IMR-90 (cell line): ENCODE data around the gene UTF1. TPM values are rescaled to one million over a fixed set of nuclear protein-coding genes. Genes with fewer than 3 reads are reported as not detected.

ENCODE experiments used
- ATAC-seq: fragments of 200-7000 bp; cut with Tn5 transposase; 2 replicates; pipeline ENCODE4 v1.9.1; 2020; ENCODE audit warnings: low read depth, mild to moderate bottlenecking, moderate library complexity
- BruUV-seq: library from RNA; stranded (reverse); fragments of 400-500 nt; replicated peaks from 2 replicates; lab custom pipeline; 2021; lab: Mats Ljungman, UMichigan
- CTCF ChIA-PET: fragments of 300-600 bp; formaldehyde crosslinking; extraction: SDS; loops from one replicate; lab custom pipeline; 2021; ENCODE audit warnings: antibody characterized with exemption; lab: Yijun Ruan, JAX
- POLR2A ChIA-PET: fragments of 300-600 bp; sonication (Branson Sonifier 250); formaldehyde crosslinking; loops from one replicate; lab custom pipeline; 2022; ENCODE audit warnings: antibody characterized with exemption; ENCODE audit not compliant: unreplicated experiment; lab: Charles Lee
- DNase-seq: peaks from one replicate; pipeline ENCODE4 v3.0.0; 2013
- H2AFZ ChIP-seq: replicated peaks from 2 replicates; pipeline ENCODE3; 2013; ENCODE audit warnings: low read length, mild to moderate bottlenecking; ENCODE audit not compliant: poor library complexity
- H2AK5ac ChIP-seq: 2 replicates; pipeline ENCODE4 v1.6.1; 2013; ENCODE audit warnings: low read depth, low read length, inconsistent platforms
- H2AK9ac ChIP-seq: replicated peaks from 2 replicates; pipeline ENCODE3; 2013; ENCODE audit warnings: mild to moderate bottlenecking, low read depth, low read length, moderate library complexity; ENCODE audit not compliant: poor library complexity
- H2BK120ac ChIP-seq: 2 replicates; pipeline ENCODE4 v1.6.1; 2013; ENCODE audit warnings: low read depth, low read length, inconsistent platforms
- H2BK15ac ChIP-seq: 3 replicates; pipeline ENCODE4 v1.6.1; 2013; ENCODE audit warnings: low read depth, low read length, inconsistent platforms
- H2BK20ac ChIP-seq: 2 replicates; pipeline ENCODE4 v1.6.1; 2013; ENCODE audit warnings: low read depth, mild to moderate bottlenecking, inconsistent platforms, low read length, moderate library complexity
- H2BK5ac ChIP-seq: 2 replicates; pipeline ENCODE4 v1.6.1; 2013; ENCODE audit warnings: mild to moderate bottlenecking, low read depth, low read length, inconsistent platforms; ENCODE audit not compliant: poor library complexity, severe bottlenecking
- H3K14ac ChIP-seq: replicated peaks from 2 replicates; pipeline ENCODE4 v1.6.1; 2013; ENCODE audit warnings: low read depth, low read length, inconsistent platforms
- H3K18ac ChIP-seq: 2 replicates; pipeline ENCODE4 v1.6.1; 2013; ENCODE audit warnings: low read depth, low read length, control low read depth
- H3K23ac ChIP-seq: 2 replicates; pipeline ENCODE4 v1.6.1; 2013; ENCODE audit warnings: low read depth, low read length, inconsistent platforms
- H3K27ac ChIP-seq: 2 replicates; pipeline ENCODE4 v1.5.1; 2013; ENCODE audit warnings: mild to moderate bottlenecking, control low read depth, low read length; ENCODE audit not compliant: insufficient read depth
- H3K27me3 ChIP-seq: 2 replicates; pipeline ENCODE4 v1.6.1; 2013; ENCODE audit warnings: low read length; ENCODE audit not compliant: control insufficient read depth, insufficient read depth
- H3K36me3 ChIP-seq: 2 replicates; pipeline ENCODE4 v1.6.1; 2013; ENCODE audit warnings: low read length, mixed read lengths; ENCODE audit not compliant: control insufficient read depth, insufficient read depth
- H3K4ac ChIP-seq: 2 replicates; pipeline ENCODE4 v1.6.1; 2013; ENCODE audit warnings: low read depth, low read length, inconsistent platforms
- H3K4me1 ChIP-seq: 2 replicates; pipeline ENCODE4 v1.6.1; 2013; ENCODE audit warnings: low read length, mixed read lengths; ENCODE audit not compliant: control insufficient read depth, insufficient read depth
- H3K4me2 ChIP-seq: 2 replicates; pipeline ENCODE4 v1.6.1; 2013; ENCODE audit warnings: low read depth, mild to moderate bottlenecking, control low read depth, low read length, moderate library complexity
- H3K4me3 ChIP-seq: 2 replicates; pipeline ENCODE4 v1.5.1; 2013; ENCODE audit warnings: low read depth, mild to moderate bottlenecking, control low read depth, low read length, moderate library complexity; ENCODE audit not compliant: insufficient read depth
- H3K56ac ChIP-seq: 2 replicates; pipeline ENCODE4 v1.6.1; 2013; ENCODE audit warnings: low read length, inconsistent platforms; ENCODE audit not compliant: insufficient read depth; ENCODE audit errors: extremely low read depth
- H3K79me1 ChIP-seq, 2 experiments: 2 replicates each; pipeline ENCODE4 v1.6.1; 2013; ENCODE audit warnings: low read length in 2 of 2, inconsistent platforms in 1 of 2, low read depth in 1 of 2
- H3K9ac ChIP-seq: 2 replicates; pipeline ENCODE4 v1.6.1; 2013; ENCODE audit warnings: low read depth, low read length, control low read depth
- H3K9me1 ChIP-seq: 2 replicates; pipeline ENCODE4 v1.6.1; 2013; ENCODE audit warnings: low read length, inconsistent platforms; ENCODE audit not compliant: insufficient read depth
- H3K9me3 ChIP-seq: 2 replicates; pipeline ENCODE4 v1.6.1; 2013; ENCODE audit warnings: low read length; ENCODE audit not compliant: control insufficient read depth, insufficient read depth
- H4K20me1 ChIP-seq: 2 replicates; pipeline ENCODE4 v1.6.1; 2013; ENCODE audit warnings: low read length, inconsistent platforms; ENCODE audit not compliant: insufficient read depth
- H4K5ac ChIP-seq: 2 replicates; pipeline ENCODE4 v1.6.1; 2013; ENCODE audit warnings: mild to moderate bottlenecking, low read depth, low read length, control low read depth
- H4K8ac ChIP-seq, 2 experiments: 2 replicates each; pipeline ENCODE4 v1.6.1; 2013; ENCODE audit warnings: low read depth in 2 of 2, low read length in 2 of 2, control low read depth in 1 of 2, inconsistent platforms in 1 of 2
- H4K91ac ChIP-seq: 2 replicates; pipeline ENCODE4 v1.6.1; 2013; ENCODE audit warnings: low read depth, low read length, inconsistent platforms; ENCODE audit not compliant: insufficient read depth
- BHLHE40 ChIP-seq: fragments of 150-350 bp; IDR thresholded peaks from 2 replicates; pipeline ENCODE4 v1.6.1; 2016; ENCODE audit warnings: mild to moderate bottlenecking, low read depth, low read length
- CEBPB ChIP-seq: IDR thresholded peaks from 2 replicates; pipeline ENCODE4 v1.6.1; 2012; ENCODE audit warnings: low read depth, low read length, improper control_type of control experiment
- CHD1 ChIP-seq: IDR thresholded peaks from 2 replicates; pipeline ENCODE4 v1.6.1; 2012; ENCODE audit warnings: low read depth, low read length, improper control_type of control experiment
- FOS ChIP-seq: fragments of 150-350 bp; IDR thresholded peaks from 2 replicates; pipeline ENCODE4 v1.6.1; 2016; ENCODE audit warnings: low read depth, low read length
- MAFK ChIP-seq: IDR thresholded peaks from 2 replicates; pipeline ENCODE4 v1.6.1; 2012; ENCODE audit warnings: low read depth, low read length, improper control_type of control experiment
- MAZ ChIP-seq: IDR thresholded peaks from 2 replicates; pipeline ENCODE4 v1.6.1; 2012; ENCODE audit warnings: low read depth, mild to moderate bottlenecking, low read length, improper control_type of control experiment, moderate library complexity, borderline replicate concordance
- MXI1 ChIP-seq: IDR thresholded peaks from 2 replicates; pipeline ENCODE4 v1.6.1; 2012; ENCODE audit warnings: low read depth, mild to moderate bottlenecking, low read length, moderate library complexity, borderline replicate concordance
- NFE2L2 ChIP-seq: fragments of 150-350 bp; IDR thresholded peaks from 2 replicates; pipeline ENCODE4 v1.6.1; 2016; ENCODE audit warnings: low read depth, mild to moderate bottlenecking, low read length
- POLR2A ChIP-seq: IDR thresholded peaks from 2 replicates; pipeline ENCODE4 v1.6.1; 2012; ENCODE audit warnings: mild to moderate bottlenecking, low read depth, low read length
- RAD21 ChIP-seq: IDR thresholded peaks from 2 replicates; pipeline ENCODE4 v1.6.1; 2012; ENCODE audit warnings: low read length, improper control_type of control experiment
- RCOR1 ChIP-seq: IDR thresholded peaks from 2 replicates; pipeline ENCODE4 v1.6.1; 2012; ENCODE audit warnings: mild to moderate bottlenecking, low read length, improper control_type of control experiment; ENCODE audit not compliant: insufficient replicate concordance
- RFX5 ChIP-seq: IDR thresholded peaks from 2 replicates; pipeline ENCODE4 v1.8.0; 2012; ENCODE audit warnings: low read depth, mild to moderate bottlenecking, low read length, moderate library complexity
- SMC3 ChIP-seq: fragments of 150-350 bp; IDR thresholded peaks from 2 replicates; pipeline ENCODE4 v1.6.1; 2016; ENCODE audit warnings: low read depth, mild to moderate bottlenecking, antibody characterized with exemption, low read length, moderate library complexity
- WGBS, 2 experiments: methylation state at CpG; one replicate each; pipeline versions ENCODE4 v1.1.5 to v1.1.7; 2013; ENCODE audit warnings: missing lambda C conversion rate in 2 of 2; ENCODE audit not compliant: insufficient read length in 1 of 2; ENCODE audit errors: extremely low coverage in 2 of 2; 5-methylcytosine and 5-hydroxymethylcytosine counted together
- dilution Hi-C: fragments of 300-500 bp; cut with HindIII; formaldehyde crosslinking; loops from one replicate; pipeline ENCODE4 v1.14.3; 2018; ENCODE audit warnings: low sequenced_read_pairs; ENCODE audit not compliant: unreplicated experiment
- in situ Hi-C: fragments of 300-500 bp; cut with MboI; formaldehyde crosslinking; loops from 3 replicates; pipeline ENCODE4 v1.14.3; 2019; ENCODE audit warnings: low sequenced_read_pairs, inconsistent platforms, mixed read lengths
- intact Hi-C: fragments of 100-400 bp; cut with micrococcal nuclease; formaldehyde crosslinking; loops from 2 replicates; pipeline ENCODE4 v1.10.0; 2022
- polyA plus RNA-seq, 3 experiments: library from polyadenylated mRNA; depleted of rRNA; stranded (reverse); fragments of >200 nt; gene quantifications; 2 replicates each; pipeline ENCODE4 v1.2.3, GENCODE V29; 2012; ENCODE audit warnings: low replicate concordance in 1 of 3
- total RNA-seq: library from RNA; depleted of rRNA; stranded (reverse); fragments of >200 nt; gene quantifications from 2 replicates; pipeline ENCODE4 v1.2.3, GENCODE V29; 2012
- TF ChIP-seq, protein P1 (sequence below): fragments of 150-350 bp; IDR thresholded peaks from 2 replicates; pipeline ENCODE4 v1.6.1; 2017; ENCODE audit warnings: mild to moderate bottlenecking, antibody characterized with exemption, low read length, low read depth
- TF ChIP-seq, protein P2 (sequence below): fragments of 150-350 bp; IDR thresholded peaks from 2 replicates; pipeline ENCODE4 v1.6.1; 2016; ENCODE audit warnings: low read depth, mild to moderate bottlenecking, low read length, moderate library complexity, borderline replicate concordance
- TF ChIP-seq, protein P3 (sequence below): conservative IDR thresholded peaks from 2 replicates; pipeline ENCODE4 v1.5.1; 2012; ENCODE audit warnings: mild to moderate bottlenecking, low read depth, low read length, improper control_type of control experiment

The UTF1 gene
- total and polyA plus RNA-seq, 2 of the 4 experiments (the other 2 are of a cell fraction) = not detected

DNA sequence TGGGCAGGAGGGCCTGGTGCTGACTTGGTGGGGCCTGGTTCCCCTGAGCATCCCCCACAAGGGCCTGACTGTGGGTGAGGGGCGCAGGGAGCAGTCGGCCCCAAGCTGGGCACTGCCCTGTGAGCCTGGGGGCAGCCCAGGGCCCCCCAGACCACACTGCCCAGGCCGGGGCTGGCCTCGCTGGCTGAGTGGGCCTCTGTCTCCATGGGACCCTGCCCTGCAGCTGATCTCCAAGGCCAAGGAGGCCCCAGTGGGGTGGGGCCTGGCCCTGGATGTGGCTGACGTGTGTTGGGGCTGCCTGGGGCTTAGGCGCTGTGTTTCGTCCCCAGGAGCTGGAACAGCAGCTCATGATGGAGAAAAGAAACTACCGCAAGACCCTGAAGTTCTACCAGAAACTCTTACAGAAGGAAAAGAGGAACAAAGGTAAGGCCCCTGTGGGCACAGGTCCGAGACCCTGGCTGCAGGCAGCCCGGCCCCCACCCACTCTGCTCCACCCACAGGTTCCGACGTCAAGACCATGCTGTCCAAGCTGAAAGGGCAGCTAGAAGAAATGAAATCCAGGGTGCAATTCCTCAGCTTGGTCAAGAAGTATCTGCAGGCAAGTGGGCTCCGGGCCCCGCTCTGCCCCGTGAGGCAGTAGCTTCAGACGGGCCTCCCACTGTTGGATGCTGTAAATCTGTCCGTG is 23.5 kb upstream of the UTF1 start:
- no peaks in the 10 kb centered on the region for H3K4me1 ChIP-seq
- H4K20me1 ChIP-seq = no peaks in the 10 kb centered on the region
- no peak overlapping the region for H3K4ac ChIP-seq
- DNase-seq = no peak
- H3K14ac ChIP-seq = no peak overlapping the region
- CTCF ChIA-PET = no interaction called here
- no peak overlapping the region for H3K9ac ChIP-seq
- H3K9me1 ChIP-seq = no peaks in the 10 kb centered on the region
- H3K18ac ChIP-seq = no peak overlapping the region
- H4K91ac ChIP-seq = no peak overlapping the region
- no peak overlapping the region for H3K4me3 ChIP-seq
- in situ Hi-C loops = no loop called here
- no peak overlapping the region for H2AK5ac ChIP-seq
- TF ChIP-seq MAFK (no peak), SMC3 (no peak), POLR2A (no peak), RAD21 (no peak), RFX5 (no peak), CEBPB (no peak), BHLHE40 (no peak), MAZ (no peak), NFE2L2 (no peak), RCOR1 (no peak), MXI1 (no peak), FOS (no peak), CHD1 (no peak)
- TF ChIP-seq, protein P1, sequence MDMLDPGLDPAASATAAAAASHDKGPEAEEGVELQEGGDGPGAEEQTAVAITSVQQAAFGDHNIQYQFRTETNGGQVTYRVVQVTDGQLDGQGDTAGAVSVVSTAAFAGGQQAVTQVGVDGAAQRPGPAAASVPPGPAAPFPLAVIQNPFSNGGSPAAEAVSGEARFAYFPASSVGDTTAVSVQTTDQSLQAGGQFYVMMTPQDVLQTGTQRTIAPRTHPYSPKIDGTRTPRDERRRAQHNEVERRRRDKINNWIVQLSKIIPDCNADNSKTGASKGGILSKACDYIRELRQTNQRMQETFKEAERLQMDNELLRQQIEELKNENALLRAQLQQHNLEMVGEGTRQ = no peak
- TF ChIP-seq, protein P2, sequence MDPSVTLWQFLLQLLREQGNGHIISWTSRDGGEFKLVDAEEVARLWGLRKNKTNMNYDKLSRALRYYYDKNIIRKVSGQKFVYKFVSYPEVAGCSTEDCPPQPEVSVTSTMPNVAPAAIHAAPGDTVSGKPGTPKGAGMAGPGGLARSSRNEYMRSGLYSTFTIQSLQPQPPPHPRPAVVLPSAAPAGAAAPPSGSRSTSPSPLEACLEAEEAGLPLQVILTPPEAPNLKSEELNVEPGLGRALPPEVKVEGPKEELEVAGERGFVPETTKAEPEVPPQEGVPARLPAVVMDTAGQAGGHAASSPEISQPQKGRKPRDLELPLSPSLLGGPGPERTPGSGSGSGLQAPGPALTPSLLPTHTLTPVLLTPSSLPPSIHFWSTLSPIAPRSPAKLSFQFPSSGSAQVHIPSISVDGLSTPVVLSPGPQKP = no peak
- TF ChIP-seq, protein P3, sequence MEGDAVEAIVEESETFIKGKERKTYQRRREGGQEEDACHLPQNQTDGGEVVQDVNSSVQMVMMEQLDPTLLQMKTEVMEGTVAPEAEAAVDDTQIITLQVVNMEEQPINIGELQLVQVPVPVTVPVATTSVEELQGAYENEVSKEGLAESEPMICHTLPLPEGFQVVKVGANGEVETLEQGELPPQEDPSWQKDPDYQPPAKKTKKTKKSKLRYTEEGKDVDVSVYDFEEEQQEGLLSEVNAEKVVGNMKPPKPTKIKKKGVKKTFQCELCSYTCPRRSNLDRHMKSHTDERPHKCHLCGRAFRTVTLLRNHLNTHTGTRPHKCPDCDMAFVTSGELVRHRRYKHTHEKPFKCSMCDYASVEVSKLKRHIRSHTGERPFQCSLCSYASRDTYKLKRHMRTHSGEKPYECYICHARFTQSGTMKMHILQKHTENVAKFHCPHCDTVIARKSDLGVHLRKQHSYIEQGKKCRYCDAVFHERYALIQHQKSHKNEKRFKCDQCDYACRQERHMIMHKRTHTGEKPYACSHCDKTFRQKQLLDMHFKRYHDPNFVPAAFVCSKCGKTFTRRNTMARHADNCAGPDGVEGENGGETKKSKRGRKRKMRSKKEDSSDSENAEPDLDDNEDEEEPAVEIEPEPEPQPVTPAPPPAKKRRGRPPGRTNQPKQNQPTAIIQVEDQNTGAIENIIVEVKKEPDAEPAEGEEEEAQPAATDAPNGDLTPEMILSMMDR = no peak
- no peak overlapping the region for H3K23ac ChIP-seq
- H2AFZ ChIP-seq = no peak overlapping the region
- H3K27me3 ChIP-seq = no peaks in the 10 kb centered on the region
- no peak overlapping the region for H3K4me2 ChIP-seq
- H4K5ac ChIP-seq = no peak overlapping the region
- H3K56ac ChIP-seq = no peak overlapping the region
- ATAC-seq = no peak
- dilution Hi-C loops = no loop called here
- 69% methylated on average over 6 of the region's 17 CpGs; no CpG with 5 or more reads in 1 of the 2 experiments for WGBS, 2 experiments
- no peak overlapping the region for H2BK15ac ChIP-seq
- H2BK5ac ChIP-seq = no peak overlapping the region
- no peak overlapping the region for H4K8ac ChIP-seq
- H3K36me3 ChIP-seq = no peaks in the 10 kb centered on the region
- no peak overlapping the region for H2BK120ac ChIP-seq
- intact Hi-C loops = no loop called here
- no peaks in the 10 kb centered on the region for H3K9me3 ChIP-seq
- BruUV-seq = no TSS peak
- POLR2A ChIA-PET = no interaction called here
- no peak overlapping the region for H3K27ac ChIP-seq
- no peaks in the 10 kb centered on the region for H3K79me1 ChIP-seq
- no peak overlapping the region for H2AK9ac ChIP-seq
- no peak overlapping the region for H2BK20ac ChIP-seq
